Erythroblast (primary cell): Measurements from ENCODE around the gene ANP32B.

Source experiments
- GATA1 ChIP-seq: IDR thresholded peaks from 2 replicates; pipeline ENCODE4 v1.6.1; 2011; ENCODE audit warnings: low read depth, mild to moderate bottlenecking, control low read depth, low read length, moderate library complexity
- POLR2A ChIP-seq: IDR thresholded peaks from 2 replicates; pipeline ENCODE4 v1.6.1; 2011; ENCODE audit warnings: mild to moderate bottlenecking, low read length

DNA sequence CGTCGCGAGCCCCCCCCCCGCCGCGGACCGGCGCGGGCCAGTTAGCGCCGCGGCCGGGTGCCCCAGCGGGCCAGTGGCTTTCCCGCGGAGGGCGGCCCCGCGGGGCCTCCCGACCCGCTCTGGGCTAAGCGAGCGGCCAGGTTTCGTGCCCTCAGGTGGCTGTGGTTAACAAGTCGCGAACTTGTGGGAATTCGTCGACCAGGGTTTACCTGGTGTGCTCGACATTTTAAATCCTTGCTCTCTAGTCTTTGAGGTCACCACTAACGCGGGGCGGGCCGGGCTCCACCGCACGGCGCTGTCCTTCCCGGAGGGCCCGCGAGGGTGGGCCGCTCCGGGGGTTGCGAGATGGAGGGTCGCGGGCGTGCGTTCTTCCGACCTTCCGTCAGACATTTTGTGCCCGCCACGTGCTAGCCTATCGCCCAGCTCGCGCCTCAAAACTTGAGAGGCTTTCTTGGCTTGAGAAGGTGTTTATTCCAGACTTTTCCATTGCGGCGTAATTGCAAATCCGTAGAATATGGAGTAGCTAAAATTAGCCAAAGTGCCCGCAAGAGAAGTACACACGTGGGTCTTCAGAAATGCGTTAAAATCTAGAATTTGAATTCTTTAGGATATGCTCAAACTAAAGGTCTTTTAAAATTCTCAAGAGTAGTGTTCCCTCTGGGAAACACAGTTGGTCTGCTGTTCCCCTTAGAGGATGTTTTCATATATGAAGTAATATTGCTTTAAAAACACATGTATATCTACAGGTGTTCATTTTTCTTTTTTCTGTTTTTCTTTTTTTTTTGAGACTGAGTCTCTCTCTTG lies 2.1 kb downstream of the ANP32B start:
- TF ChIP-seq POLR2A: no peak
- TF ChIP-seq GATA1: no peak
